B cell (primary cell): ENCODE data around the gene SETDB1.

Experiments used
- CTCF ChIP-seq: fragments of 200-600 bp; IDR thresholded peaks from one replicate; pipeline ENCODE4 v1.8.0; 2022; ENCODE audit warnings: antibody characterized with exemption, mild to moderate bottlenecking
- EZH2 ChIP-seq: IDR thresholded peaks from 2 replicates; pipeline ENCODE4 v1.6.1; 2012; ENCODE audit warnings: borderline replicate concordance, low read depth, mild to moderate bottlenecking, moderate library complexity, low read length; ENCODE audit not compliant: insufficient read depth, poor library complexity, severe bottlenecking

GRCh38 chr1:150963321-150964163 is 37.4 kb downstream of the SETDB1 start:
- TF ChIP-seq CTCF = no peak
- TF ChIP-seq EZH2 = no peak
